ENCODE results near the gene HNRNPL.

The HNRNPL gene

GRCh38 chr19:38845374-38846024, 4.3 kb downstream of the HNRNPL start:
- DNase-seq (ENCODE audit: low read depth) = no peak

- DNase-seq (ENCODE audit: low read depth) = no peak
Measured at GRCh38 chr19:38844093-38844686, 5.6 kb downstream of the HNRNPL start.

- no peak for DNase-seq (ENCODE audit: low read depth)
Measured at GRCh38 chr19:38843175-38843758, 6.5 kb downstream of the HNRNPL start.

- DNase-seq (ENCODE audit: low read depth) = no peak
Measured at GRCh38 chr19:38842439-38843174, 7.2 kb downstream of the HNRNPL start.

- DNase-seq (ENCODE audit: low read depth) = no peak
Measured at GRCh38 chr19:38841787-38842438, 7.9 kb downstream of the HNRNPL start.

DNA sequence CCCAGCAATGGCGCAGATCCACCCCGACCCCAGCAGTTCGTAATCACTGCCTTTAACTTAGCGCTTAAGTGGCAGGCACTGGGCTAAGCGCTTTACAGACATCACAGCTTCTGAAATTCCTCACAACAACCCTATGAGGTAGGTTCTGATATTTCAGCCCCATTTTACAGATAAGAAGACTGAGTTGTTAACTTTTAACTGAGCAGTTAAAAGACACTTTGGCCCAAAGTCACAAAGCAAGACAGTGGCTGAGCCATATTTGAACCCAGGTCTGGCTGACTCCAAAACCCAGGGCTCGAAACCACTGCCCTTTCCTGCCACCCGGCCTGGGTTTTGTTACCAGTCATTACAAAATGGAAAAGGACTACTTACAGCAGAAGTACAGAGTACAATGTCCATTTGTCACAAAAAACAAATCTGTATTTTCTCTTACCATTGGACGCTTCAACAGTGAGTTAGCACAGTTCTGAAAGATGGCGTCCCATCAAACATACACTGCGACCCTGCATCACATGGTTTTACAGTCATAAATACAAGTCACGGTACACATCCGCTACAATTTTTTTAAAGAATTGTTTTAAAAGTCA, 8.5 kb downstream of the HNRNPL start:
- DNase-seq (ENCODE audit: low read depth) = no peak

GRCh38 chr19:38840583-38840968, 9.2 kb downstream of the HNRNPL start:
- no peak for DNase-seq (ENCODE audit: low read depth)

- DNase-seq (ENCODE audit: low read depth) = no peak
Measured at GRCh38 chr19:38839816-38840582, 9.8 kb downstream of the HNRNPL start.

DNA sequence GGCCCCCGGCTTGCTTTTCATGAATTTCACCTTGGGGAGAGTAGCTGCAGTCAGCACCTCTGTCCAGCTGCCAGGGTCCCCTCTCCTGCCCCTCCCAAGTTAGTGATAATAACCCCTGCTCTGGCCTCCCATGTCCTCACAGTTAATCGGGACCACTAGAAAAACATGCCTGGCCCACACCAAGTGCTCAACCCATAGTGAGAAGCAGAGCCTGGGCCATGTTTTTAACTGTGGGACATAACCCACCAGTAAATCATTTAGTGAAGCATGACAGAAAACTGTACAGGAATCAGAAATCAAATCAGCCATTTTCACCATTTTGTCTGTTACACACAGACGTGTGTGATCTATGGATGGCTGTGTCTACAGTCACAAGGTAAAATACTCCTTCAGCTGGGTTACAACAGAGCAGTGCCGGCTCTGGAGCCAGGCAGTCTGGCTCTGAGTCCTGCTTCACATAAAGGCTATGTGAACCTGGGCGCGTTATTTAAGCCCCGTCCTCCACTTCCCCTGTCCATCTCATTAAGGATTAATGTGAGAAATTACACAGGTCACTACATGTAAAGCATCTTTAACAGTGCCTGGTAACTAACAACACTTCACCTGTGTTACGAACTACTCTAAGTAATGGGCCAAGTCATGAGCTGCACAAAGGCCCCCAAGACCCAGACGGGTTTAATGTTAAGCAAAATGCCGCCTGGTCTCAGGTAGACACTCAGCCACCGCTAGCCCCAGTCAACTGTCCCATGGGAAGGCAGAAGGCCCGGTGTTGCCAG, 10.6 kb downstream of the HNRNPL start:
- no peak for DNase-seq (ENCODE audit: low read depth)

DNA sequence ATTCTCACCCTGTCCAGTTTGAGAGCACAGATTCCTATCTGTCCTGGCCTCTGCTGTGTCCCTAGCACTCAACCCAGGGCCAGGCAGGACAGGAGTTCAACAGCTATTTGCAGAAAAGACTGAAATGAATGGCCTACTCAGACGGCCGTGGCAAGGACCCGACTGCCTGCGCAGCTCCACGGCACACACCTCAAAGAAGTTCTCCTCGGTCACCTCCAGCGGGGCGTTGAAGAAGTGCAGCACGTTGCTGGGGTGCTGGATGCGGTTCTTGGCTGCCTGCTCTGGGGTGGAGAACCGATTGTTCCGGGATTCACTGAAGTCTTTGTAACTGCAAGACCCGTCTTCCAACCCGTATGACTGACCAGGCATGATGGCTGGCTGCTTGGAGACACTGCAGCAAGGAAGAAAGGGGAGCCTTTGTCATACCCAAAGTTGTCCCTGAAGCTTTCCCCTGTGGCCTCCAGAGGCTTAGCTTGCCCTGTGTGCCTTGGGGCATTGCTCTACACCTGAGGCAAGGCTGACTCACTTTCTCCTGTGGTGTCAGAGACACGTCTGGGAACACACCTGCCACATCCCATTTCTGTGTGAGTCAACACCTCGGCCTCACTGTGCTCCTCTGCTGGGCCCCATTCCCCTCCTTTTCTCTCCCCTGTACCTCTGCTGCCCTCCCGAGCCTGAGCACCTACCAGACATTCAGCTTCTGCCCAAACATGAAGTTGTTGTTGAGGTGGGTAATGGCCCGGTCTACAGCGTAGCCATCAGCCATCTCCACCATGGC, 11.4 kb downstream of the HNRNPL start:
- DNase-seq (ENCODE audit: low read depth) = no peak

- no peak for DNase-seq (ENCODE audit: low read depth)
Measured at GRCh38 chr19:38837656-38838121, 12.1 kb downstream of the HNRNPL start.

- DNase-seq (ENCODE audit: low read depth) = no peak
Measured at GRCh38 chr19:38836983-38837626, 12.7 kb downstream of the HNRNPL start.

GRCh38 chr19:38836159-38836982, 13.4 kb downstream of the HNRNPL start:
- no peak for DNase-seq (ENCODE audit: low read depth)

DNA sequence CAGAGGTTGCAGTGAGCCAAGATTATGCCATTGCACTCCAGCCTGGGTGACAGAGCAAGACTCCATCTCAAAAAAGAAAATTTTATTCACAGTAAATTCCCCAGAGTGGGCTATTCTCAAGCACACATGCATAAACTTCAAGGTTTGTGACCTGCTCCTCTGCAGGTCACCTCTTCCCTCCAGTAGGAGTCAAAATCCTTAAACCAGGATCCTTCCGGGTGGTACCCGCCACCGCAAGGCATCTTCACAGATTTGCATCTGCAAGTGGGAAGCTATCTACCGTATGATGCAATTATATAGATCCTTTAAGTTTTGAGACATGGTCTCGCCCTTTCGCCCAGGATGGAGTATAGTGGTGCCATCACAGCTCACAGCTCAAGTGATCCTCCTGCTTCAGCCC, 15.2 kb downstream of the HNRNPL start:
- DNase-seq (ENCODE audit: low read depth) = no peak

DNA sequence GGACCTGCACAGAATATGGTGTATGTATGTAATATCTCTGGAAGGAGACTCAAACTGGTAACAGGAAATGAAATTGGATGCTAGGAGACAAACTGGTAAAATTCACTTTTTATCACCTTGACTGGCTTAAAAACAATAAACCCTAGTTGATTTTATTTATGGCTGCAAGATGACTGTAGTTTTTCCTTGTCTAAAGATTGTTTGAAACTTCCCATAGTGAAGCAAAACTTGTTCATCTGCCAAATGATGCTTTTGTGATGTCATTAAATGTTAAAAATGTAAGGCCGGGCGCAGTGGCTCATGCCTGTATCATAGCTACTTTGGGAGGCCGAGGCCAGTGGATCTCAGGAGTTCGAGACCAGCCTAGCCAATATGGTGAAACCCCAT, 15.7 kb downstream of the HNRNPL start:
- no peak for DNase-seq (ENCODE audit: low read depth)

DNA sequence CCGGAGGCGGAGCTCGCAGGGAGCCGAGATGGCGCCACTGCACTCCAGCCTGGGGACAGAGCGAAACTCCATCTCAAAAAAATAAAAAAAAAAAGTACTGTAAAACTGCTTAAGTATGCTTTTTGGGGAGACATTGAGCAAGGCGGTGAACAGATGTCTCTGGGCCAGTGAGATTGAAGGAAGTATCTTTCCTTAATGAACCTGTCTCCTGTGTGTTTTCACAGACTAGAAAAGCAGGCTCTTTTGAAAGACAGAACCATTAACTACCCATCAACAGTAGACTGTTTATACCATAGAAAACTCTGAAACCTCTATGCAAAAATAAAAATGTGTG, 16.7 kb downstream of the HNRNPL start:
- no peak for DNase-seq (ENCODE audit: low read depth)

GRCh38 chr19:38831142-38831605, 18.6 kb downstream of the HNRNPL start:
- DNase-seq (ENCODE audit: low read depth) = peak; percentile 90

- peak; percentile 39 for DNase-seq (ENCODE audit: low read depth)
Measured at GRCh38 chr19:38830039-38830733, 19.6 kb downstream of the HNRNPL start.

All from fibroblast of gingiva (primary cell).